Measurements from ENCODE around the gene CFAP251. TPM values are rescaled to one million over a fixed set of nuclear protein-coding genes. Genes with fewer than 3 reads are reported as not detected.

The CFAP251 gene
- total and polyA plus RNA-seq, 2 of the 8 experiments (the other 6 are each of a cell fraction or from before 2014, with no cell fraction given) = 1.8 to 2.9 TPM

DNA sequence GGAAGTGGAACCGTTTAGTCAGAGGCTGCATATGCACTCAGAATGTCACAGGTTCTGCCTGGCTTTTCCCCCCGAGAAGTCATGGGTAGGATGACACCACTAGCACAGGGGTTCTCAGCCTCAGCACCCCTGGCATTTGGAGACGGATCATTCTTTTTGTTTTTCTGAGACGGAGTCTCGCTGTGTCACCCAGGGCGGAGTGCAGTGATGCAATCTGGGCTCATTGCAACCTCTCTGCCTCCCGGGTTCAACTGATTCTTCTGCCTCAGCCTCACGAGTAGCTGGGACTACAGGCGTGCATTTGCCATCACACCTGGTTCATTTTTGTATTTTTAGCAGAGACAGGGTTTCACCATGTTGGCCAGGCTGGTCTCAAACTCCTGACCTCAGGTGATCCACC is 131.4 kb downstream of the CFAP251 start (continued):
- TF ChIP-seq CHD7 (IDR thresholded peaks at IDR 0.05; ENCODE audit: insufficient replicate concordance, low read length) = no peak
- TF ChIP-seq, protein P1, sequence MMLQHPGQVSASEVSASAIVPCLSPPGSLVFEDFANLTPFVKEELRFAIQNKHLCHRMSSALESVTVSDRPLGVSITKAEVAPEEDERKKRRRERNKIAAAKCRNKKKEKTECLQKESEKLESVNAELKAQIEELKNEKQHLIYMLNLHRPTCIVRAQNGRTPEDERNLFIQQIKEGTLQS (IDR thresholded peaks at IDR 0.05; ENCODE audit: insufficient read depth, low read depth, low read length) = no peak
- TF ChIP-seq CHD1 (IDR thresholded peaks at IDR 0.05; ENCODE audit: low read depth, low read length) = no peak
- no peak for TF ChIP-seq POLR2AphosphoS5 (IDR thresholded peaks at IDR 0.05; ENCODE audit: low read depth, low read length)
- TF ChIP-seq SRF (IDR thresholded peaks at IDR 0.05; ENCODE audit: low read depth, low read length) = no peak
- TF ChIP-seq RNF2 (IDR thresholded peaks at IDR 0.05; ENCODE audit: borderline replicate concordance, low read depth, low read length, missing control alignments, poor library complexity, severe bottlenecking) = no peak
- TF ChIP-seq SAP30 (IDR thresholded peaks at IDR 0.05; ENCODE audit: insufficient read depth, insufficient replicate concordance, low read length) = no peak
- TF ChIP-seq EZH2 (IDR thresholded peaks at IDR 0.05; ENCODE audit: low read depth, low read length, severe bottlenecking) = no peak
- TF ChIP-seq BRCA1 (IDR thresholded peaks at IDR 0.05; ENCODE audit: low read depth, low read length) = no peak

Measured in H1 (cell line).